ENCODE results near the gene DDX25. TPM values are rescaled to one million over a fixed set of nuclear protein-coding genes. Genes with fewer than 3 reads are reported as not detected.

DDX25 gene
- total RNA-seq, result 0.06 TPM in 1 of 2 replicates, not detected in the other

GRCh38 chr11:125903711-125904659 is at the start of gene DDX25:
DDX25 (plus strand) TSS chr11:125904508; CDS start chr11:125904518, 10 bp downstream.

GRCh38 chr11:125887373-125888324 is 16.7 kb upstream of the DDX25 start, which contains the start of gene HYLS1:
HYLS1 (plus strand) TSS chr11:125887668; CDS start chr11:125899369, 11,701 bp downstream.

GRCh38 chr11:125902927-125903710 is 1.2 kb upstream of the DDX25 start, which contains the start of gene PUS3:
PUS3 (minus strand) TSS chr11:125903206; CDS start chr11:125896284, 6,922 bp downstream.

GRCh38 chr11:125945797-125946520 is 41.7 kb downstream of the DDX25 start, which contains the start of gene VSIG10L2:
VSIG10L2 (plus strand) TSS chr11:125946044; CDS start chr11:125946056, 12 bp downstream.

Other genes with a start within 250 kb of the DDX25 start
- not detected in 2 replicates for gene ACRV1, start 223.7 kb upstream of the DDX25 start, total RNA-seq
- not detected in 2 replicates for gene PATE1, start 158.2 kb upstream of the DDX25 start, total RNA-seq
- 0.13 and 0.44 TPM in 2 replicates for gene PATE2, start 125.7 kb upstream of the DDX25 start, total RNA-seq
- gene PATE3, start 116.4 kb upstream of the DDX25 start, total RNA-seq, result not detected in 2 replicates
- not detected in 2 replicates for gene PATE4, start 71.2 kb upstream of the DDX25 start, total RNA-seq
- gene HYLS1, start 16.8 kb upstream of the DDX25 start, total RNA-seq, result 6.2 and 10.0 TPM in 2 replicates
- gene PUS3, start 1.3 kb upstream of the DDX25 start, total RNA-seq, result 8.6 and 11.4 TPM in 2 replicates
- gene VSIG10L2, start 41.5 kb downstream of the DDX25 start, total RNA-seq, result not detected in 2 replicates
- gene CDON, start 158.4 kb downstream of the DDX25 start, total RNA-seq, result 6.7 and 7.7 TPM in 2 replicates

All from aortic smooth muscle cell (primary cell).